ENCODE data around the gene COBL. TPM values are rescaled to one million over a fixed set of nuclear protein-coding genes. Genes with fewer than 3 reads are reported as not detected.

The COBL gene
- total and polyA plus RNA-seq, 12 donors = 15.5 to 109 (median 87.8) TPM

GRCh38 chr7:51090411-51090810, 226.2 kb downstream of the COBL start:
- H3K9me3 ChIP-seq = peaks cover 0 to 25% (median 8%) of the 10 kb centered on the region in 11 donors
- intact Hi-C loops (cut with DNase I) = no loop called here
- no peak overlapping the region for H3K27ac ChIP-seq
- no peak overlapping the region for H3K4me3 ChIP-seq
- no peaks in the 10 kb centered on the region for H3K27me3 ChIP-seq
- no peak for TF ChIP-seq CTCF (IDR thresholded peaks at IDR 0.05)
- 70 to 77% methylated on average over 2 of the region's 2 CpGs for WGBS, 2 donors
- H3K36me3 ChIP-seq = no peaks in the 10 kb centered on the region
- ATAC-seq (peak in 1 of 8 donors; percentile 35), DNase-seq (no peak)
- peaks cover 0 to 21% (median 4%) of the 10 kb centered on the region in 9 donors for H3K4me1 ChIP-seq

- Histone ChIP-seq H3K9me3 (peaks cover 0 to 1% (median 0%) of the 10 kb centered on the region in 11 donors), H3K27ac (no peak overlapping the region), H3K36me3 (no peaks in the 10 kb centered on the region), H3K4me1 (peaks cover 0 to 48% (median 12%) of the 10 kb centered on the region in 9 donors), H3K4me3 (no peak overlapping the region), H3K27me3 (no peaks in the 10 kb centered on the region)
- no peak for TF ChIP-seq CTCF (IDR thresholded peaks at IDR 0.05)
- no peak for DNase-seq
- no peak for ATAC-seq
- WGBS, 2 donors = 87 to 93% methylated on average over 12 of the region's 12 CpGs
- intact Hi-C loops (cut with DNase I) = no loop called here
Observed at GRCh38 chr7:51085034-51085692, 231.4 kb downstream of the COBL start.

GRCh38 chr7:51084121-51084520, 232.5 kb downstream of the COBL start:
- Histone ChIP-seq H3K4me1 (peaks cover 0 to 55% (median 21%) of the 10 kb centered on the region in 9 donors), H3K9me3 (no peaks in the 10 kb centered on the region), H3K27me3 (no peaks in the 10 kb centered on the region), H3K27ac (no peak overlapping the region), H3K4me3 (no peak overlapping the region), H3K36me3 (no peaks in the 10 kb centered on the region)
- DNase-seq (no peak), ATAC-seq (no peak)
- WGBS, 2 donors = 82 to 89% methylated on average over 8 of the region's 8 CpGs
- TF ChIP-seq CTCF (IDR thresholded peaks at IDR 0.05) = no peak
- intact Hi-C loops (cut with DNase I) = no loop called here

- 82 to 86% methylated on average over 14 of the region's 14 CpGs for WGBS, 2 donors
Observed at GRCh38 chr7:51082940-51083533, 233.6 kb downstream of the COBL start.

More at GRCh38 chr7:51082940-51083533, 233.6 kb downstream of the COBL start:
- Histone ChIP-seq H3K27me3 (no peaks in the 10 kb centered on the region), H3K4me3 (no peak overlapping the region), H3K4me1 (peaks cover 0 to 48% (median 21%) of the 10 kb centered on the region in 9 donors), H3K36me3 (no peaks in the 10 kb centered on the region), H3K27ac (peak overlapping the region in 2 of 10 donors; percentile 11 to 51), H3K9me3 (peaks cover 0 to 3% (median 0%) of the 10 kb centered on the region in 11 donors)
- ATAC-seq (peak in 3 of 8 donors; percentile 11 to 26 (median 20)), DNase-seq (no peak)
- TF ChIP-seq CTCF (IDR thresholded peaks at IDR 0.05) = no peak
- intact Hi-C loops (cut with DNase I) = no loop called here

Data from heart right ventricle (tissue), 16 donors.